ENCODE results near the gene FGA. TPM values are rescaled to one million over a fixed set of nuclear protein-coding genes. Genes with fewer than 3 reads are reported as not detected.

The FGA gene
- total RNA-seq, 1 experiment from 2014 or later: 3.9 TPM

GRCh38 chr4:154564311-154564710 is 26.2 kb downstream of the FGA start:
- intact Hi-C loops (cut with micrococcal nuclease): no loop called here
- no peaks in the 10 kb centered on the region for H3K36me3 ChIP-seq (ENCODE audit: control insufficient read depth in 1 of 2, insufficient read depth in 2 of 2, low read length in 2 of 2)
- RAD21 ChIA-PET (ENCODE audit: low non-redundant PET in 1 of 2, low total read pairs in 2 of 2, uncharacterized antibody in 2 of 2, unreplicated experiment in 2 of 2): interaction anchor here in 1 of 2 experiments (0.9 kb wide), 1 partner anchor 58 kb away, joined by 4 read pairs; no protein-coding TSS in a partner anchor
- H3K27me3 ChIP-seq (ENCODE audit: insufficient read depth, low read length): no peaks in the 10 kb centered on the region
- H3K9ac ChIP-seq (ENCODE audit: low read length): no peak overlapping the region
- no peak overlapping the region for H3K27ac ChIP-seq (ENCODE audit: low read depth, low read length)
- H2AFZ ChIP-seq (ENCODE audit: low read depth, low read length, poor library complexity, severe bottlenecking): no peak overlapping the region
- no peaks in the 10 kb centered on the region for H4K20me1 ChIP-seq (ENCODE audit: insufficient read depth)
- H3K9me3 ChIP-seq (ENCODE audit: control insufficient read depth in 1 of 2, insufficient read depth in 1 of 2, low read depth in 1 of 2, low read length in 2 of 2): no peaks in the 10 kb centered on the region
- no peaks in the 10 kb centered on the region for H3K9me2 ChIP-seq (ENCODE audit: insufficient read depth)
- no peaks in the 10 kb centered on the region for H3K79me2 ChIP-seq (ENCODE audit: insufficient read depth, low read length)
- POLR2A ChIA-PET: no interaction called here
- TF ChIP-seq MAX (IDR thresholded peaks at IDR 0.05) (no peak), FOSL1 (IDR thresholded peaks at IDR 0.05; ENCODE audit: low read depth) (no peak), ZNF274 (IDR thresholded peaks at IDR 0.05; ENCODE audit: low read depth, low read length) (no peak), POLR2A (IDR thresholded peaks at IDR 0.05; ENCODE audit: borderline replicate concordance, extremely low read depth, insufficient read depth, insufficient read length) (no peak), EGR1 (IDR thresholded peaks at IDR 0.05; ENCODE audit: low read depth) (no peak), CTCF (IDR thresholded peaks at IDR 0.05 in 2 of 3, conservative IDR thresholded peaks at IDR 0.05 in 1 of 3; ENCODE audit: borderline replicate concordance in 1 of 3, insufficient read depth in 1 of 3, low read depth in 2 of 3, low read length in 2 of 3) (no peak), JUND (IDR thresholded peaks at IDR 0.05) (no peak), YY1 (IDR thresholded peaks at IDR 0.05; ENCODE audit: extremely low read depth, insufficient replicate concordance, low read depth, low read length) (no peak), SP1 (IDR thresholded peaks at IDR 0.05; ENCODE audit: low read depth) (no peak), CEBPB (IDR thresholded peaks at IDR 0.05; ENCODE audit: low read depth) (no peak), EZH2phosphoT487 (IDR thresholded peaks at IDR 0.05; ENCODE audit: borderline replicate concordance) (no peak), SRF (IDR thresholded peaks at IDR 0.05; ENCODE audit: low read depth) (no peak), ELF1 (IDR thresholded peaks at IDR 0.05; ENCODE audit: borderline replicate concordance, low read depth) (no peak), ZFX (IDR thresholded peaks at IDR 0.05) (no peak), SIN3A (IDR thresholded peaks at IDR 0.05; ENCODE audit: low read depth) (no peak)
- H3K4me2 ChIP-seq (ENCODE audit: low read length): no peak overlapping the region
- BruUV-seq (replicated peaks): no TSS peak
- DNase-seq (ENCODE audit: low read depth, low spot score): no peak
- no peak overlapping the region for H3K4me3 ChIP-seq (replicated peaks in 1 of 2; ENCODE audit: low read depth in 1 of 2, low read length in 2 of 2)
- CTCF ChIA-PET: interaction anchor here (1.1 kb wide), 1 partner anchor 54 kb away, joined by 4 read pairs; no protein-coding TSS in a partner anchor
- ATAC-seq: no peak
- H3K4me1 ChIP-seq (ENCODE audit: control insufficient read depth in 1 of 2, insufficient read depth in 2 of 2, low read length in 2 of 2): no peaks in the 10 kb centered on the region
